GM19372 (cell line): ENCODE data around the gene SP9.

Source experiments
- ATAC-seq: cut with Tn5 transposase; IDR thresholded peaks from one replicate; pipeline ENCODE4 v1.9.1; 2021; ENCODE audit warnings: mild to moderate bottlenecking, low read depth, moderate library complexity; ENCODE audit not compliant: unreplicated experiment

The SP9 gene

DNA sequence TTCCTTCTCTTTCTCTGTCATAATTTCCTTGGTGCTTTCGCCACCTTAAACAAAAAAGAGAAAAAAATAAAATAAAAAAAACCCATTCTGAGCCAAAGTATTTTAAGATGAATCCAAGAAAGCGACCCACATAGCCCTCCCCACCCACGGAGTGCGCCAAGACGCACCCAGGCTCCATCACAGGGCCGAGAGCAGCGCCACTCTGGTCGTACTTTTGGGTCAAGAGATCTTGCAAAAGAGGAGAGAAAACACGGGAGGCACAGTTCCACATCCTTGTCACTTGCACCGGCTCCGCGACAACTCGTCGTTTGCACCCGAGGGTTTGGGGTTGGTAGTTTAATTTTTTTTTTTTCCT, 1.8 kb upstream of the SP9 start:
- no peak for ATAC-seq

DNA sequence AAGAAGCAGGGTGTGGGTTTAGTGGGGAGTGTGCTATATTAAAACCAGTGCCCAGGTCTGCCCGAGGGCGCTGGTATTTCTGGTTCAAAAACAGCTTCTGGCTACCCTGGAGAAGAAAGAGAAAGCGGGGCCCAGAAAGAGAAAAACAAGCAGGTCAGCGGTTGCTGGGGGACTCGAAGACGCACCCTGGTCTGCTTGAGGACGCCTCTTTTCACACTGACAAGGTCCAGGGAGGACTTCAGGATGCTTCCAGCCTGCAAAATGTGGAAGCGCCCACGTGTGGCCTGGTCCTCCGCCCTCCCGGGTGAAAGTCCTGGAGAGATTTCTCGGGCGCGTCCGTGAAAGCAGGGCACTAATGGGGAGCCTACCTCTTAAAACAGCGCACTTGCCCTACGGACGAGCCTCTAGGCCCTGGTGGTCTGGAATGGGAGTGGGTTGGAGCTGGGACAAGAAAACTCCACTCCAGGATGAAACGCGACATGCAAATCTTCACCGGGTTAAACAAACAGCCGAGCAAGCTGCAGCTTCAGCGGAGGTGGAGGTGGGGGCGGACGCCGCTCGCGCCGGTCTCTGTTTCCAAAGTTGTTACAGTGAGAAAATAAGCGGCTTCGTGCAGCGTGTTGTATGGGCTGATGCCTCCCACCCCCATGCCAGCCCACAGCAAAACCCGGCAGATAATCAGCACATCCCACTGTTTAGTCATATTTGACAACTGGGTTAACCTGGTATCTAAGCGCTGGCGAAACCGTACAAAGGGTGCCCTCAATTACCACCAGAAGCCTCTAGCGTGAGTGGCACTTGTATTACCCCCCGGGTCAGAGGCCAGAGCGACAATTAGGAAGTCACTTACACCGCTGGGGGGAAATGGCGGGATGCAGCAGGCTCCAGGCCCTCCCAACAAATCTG, 1.1 kb upstream of the SP9 start:
- no peak for ATAC-seq

DNA sequence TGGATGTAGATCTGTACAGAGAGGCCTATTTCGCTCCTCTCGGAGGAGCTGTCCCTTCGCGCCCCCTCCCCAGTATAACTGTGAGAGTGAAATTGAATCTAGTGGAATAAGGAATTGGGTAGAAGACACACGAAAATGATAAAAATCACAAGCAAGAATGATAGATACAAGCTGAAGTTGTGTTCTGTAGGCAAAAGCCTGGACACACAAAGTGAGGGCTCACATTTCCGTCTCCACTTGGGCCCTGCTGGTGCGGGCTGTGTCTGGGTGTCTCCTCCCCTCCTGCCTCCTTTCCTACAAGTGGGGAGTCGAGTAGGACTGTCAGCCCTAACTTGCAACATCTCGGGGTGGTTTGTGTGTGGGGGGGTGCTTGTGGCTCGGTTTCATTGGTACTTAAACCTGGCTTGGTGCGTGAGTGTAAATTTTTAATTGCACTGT, 457 bp upstream of the SP9 start:
- ATAC-seq, result no peak

DNA sequence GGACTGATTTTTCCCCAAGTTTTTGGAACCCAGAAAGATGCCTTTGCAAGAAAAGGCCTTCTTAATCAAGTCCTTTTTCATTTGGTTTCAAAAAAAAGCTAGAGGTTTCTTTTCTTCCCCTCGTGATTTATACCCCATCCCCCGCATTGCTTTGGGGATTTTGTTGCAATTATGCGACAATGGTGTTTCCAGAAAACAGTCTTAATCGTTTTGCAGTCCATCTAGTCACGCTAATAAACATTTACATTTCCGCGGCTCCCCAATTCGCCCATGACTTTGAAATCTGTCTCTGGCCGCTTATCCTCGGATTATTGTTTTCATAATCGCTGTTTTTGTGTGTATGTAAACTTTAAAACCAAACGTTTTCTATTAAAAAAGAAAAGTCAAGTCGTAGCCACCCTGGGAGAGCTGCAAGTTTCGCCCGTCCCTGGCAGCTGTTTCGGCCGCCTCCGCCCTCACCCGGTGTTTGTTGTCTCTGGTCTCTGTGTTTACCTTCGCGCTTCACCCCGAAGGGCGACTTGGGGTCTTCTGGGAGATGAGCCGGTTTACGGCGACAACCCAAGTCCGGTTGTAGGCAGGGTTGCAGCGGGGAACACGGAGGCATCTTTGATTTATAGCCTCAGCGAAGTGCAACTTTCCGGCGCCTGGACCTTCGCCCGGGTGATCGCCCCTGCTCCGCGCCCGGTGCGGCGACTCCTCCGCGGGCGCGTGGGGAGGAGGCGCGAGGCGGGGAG, 667 bp downstream of the SP9 start:
- no peak for ATAC-seq

DNA sequence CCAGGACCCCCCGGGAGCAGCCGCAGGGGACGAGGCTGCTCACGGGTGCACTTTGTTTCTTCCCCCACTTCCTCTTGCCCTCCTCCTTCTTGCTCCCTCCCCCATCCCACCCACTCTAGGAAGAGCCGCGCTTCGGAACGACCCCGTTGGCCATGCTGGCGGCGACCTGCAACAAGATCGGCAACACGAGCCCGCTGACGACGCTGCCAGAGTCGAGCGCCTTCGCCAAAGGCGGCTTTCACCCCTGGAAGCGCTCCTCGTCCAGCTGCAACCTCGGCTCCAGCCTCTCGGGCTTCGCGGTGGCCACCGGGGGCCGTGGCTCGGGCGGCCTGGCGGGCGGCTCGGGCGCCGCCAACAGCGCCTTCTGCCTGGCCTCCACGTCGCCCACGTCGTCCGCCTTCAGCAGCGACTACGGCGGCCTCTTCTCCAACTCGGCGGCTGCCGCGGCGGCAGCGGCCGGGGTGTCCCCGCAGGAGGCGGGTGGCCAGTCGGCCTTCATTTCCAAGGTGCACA, 1.3 kb downstream of the SP9 start:
- ATAC-seq, result no peak

DNA sequence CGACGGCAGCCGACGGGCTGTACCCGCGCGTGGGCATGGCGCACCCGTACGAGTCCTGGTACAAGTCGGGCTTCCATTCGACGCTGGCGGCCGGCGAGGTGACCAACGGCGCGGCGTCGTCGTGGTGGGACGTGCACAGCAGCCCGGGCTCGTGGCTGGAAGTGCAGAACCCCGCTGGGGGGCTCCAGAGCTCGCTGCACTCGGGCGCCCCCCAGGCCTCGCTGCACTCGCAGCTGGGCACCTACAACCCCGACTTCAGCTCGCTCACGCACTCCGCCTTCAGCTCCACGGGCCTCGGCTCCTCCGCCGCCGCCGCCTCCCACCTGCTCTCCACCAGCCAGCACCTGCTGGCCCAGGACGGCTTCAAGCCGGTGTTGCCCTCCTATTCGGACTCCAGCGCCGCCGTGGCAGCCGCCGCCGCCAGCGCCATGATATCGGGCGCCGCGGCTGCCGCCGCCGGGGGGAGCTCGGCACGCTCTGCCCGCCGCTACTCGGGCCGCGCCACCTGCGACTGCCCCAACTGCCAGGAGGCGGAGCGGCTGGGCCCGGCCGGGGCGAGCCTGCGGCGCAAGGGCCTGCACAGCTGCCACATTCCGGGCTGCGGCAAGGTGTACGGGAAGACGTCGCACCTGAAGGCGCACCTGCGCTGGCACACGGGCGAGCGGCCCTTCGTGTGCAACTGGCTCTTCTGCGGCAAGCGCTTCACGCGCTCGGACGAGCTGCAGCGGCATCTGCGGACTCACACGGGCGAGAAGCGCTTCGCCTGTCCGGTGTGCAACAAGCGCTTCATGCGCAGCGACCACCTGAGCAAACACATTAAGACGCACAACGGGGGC, 2.0 kb downstream of the SP9 start:
- ATAC-seq, result no peak

DNA sequence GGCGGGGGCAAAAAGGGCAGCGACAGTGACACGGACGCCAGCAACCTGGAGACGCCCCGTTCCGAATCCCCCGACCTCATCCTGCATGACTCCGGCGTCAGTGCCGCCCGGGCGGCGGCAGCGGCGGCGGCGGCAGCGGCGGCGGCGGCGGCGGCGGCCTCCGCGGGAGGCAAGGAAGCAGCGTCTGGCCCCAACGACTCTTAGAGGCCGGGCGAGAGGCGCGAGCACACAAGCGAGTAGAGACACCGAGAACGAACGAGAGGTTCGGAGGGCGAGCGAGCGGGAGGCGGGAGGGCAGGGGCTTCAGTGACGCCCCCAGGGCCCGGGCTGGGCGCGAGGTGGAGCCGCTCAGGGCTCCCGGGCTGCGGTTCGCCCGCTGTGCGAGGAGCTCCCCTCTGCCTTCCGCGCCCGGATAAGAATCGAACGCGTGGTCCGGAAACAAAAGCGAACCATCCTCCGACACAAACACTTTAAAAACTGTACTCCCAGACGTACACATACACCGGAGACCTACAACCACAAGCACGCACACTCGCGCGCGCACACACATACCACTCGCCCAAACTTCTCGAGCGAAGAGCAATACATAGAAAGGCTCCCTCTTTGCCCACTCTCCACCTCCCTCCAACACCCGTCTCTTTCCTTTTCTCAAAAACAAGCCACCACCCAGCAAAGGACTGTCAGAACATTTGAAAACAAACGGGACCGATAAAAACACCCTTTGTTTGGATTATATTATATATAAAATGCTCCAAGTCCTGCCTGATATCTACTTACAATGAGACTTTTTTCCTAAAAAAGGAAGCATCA, 2.8 kb downstream of the SP9 start:
- no peak for ATAC-seq

DNA sequence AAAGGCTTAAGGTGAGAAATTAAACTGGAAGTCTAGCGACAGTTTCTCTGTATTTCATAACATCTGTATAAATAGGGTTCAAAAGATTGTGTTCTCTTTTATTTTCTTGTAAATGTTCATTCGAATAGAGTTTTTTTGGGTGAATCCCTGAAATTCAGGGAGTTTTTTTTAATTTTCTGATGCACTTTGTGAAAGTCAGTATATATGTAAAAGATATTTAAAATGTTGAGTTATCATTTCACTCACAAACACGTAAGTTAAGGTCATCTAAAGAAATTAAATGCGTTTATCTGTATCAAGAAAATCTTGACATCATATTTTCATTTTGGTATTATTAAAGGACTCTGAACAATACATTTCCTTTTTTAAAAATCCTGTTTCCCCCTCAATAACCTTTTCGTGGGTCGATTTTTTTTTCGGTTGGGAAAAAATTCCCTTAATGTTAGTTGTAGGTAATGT, 3.4 kb downstream of the SP9 start:
- no peak for ATAC-seq

DNA sequence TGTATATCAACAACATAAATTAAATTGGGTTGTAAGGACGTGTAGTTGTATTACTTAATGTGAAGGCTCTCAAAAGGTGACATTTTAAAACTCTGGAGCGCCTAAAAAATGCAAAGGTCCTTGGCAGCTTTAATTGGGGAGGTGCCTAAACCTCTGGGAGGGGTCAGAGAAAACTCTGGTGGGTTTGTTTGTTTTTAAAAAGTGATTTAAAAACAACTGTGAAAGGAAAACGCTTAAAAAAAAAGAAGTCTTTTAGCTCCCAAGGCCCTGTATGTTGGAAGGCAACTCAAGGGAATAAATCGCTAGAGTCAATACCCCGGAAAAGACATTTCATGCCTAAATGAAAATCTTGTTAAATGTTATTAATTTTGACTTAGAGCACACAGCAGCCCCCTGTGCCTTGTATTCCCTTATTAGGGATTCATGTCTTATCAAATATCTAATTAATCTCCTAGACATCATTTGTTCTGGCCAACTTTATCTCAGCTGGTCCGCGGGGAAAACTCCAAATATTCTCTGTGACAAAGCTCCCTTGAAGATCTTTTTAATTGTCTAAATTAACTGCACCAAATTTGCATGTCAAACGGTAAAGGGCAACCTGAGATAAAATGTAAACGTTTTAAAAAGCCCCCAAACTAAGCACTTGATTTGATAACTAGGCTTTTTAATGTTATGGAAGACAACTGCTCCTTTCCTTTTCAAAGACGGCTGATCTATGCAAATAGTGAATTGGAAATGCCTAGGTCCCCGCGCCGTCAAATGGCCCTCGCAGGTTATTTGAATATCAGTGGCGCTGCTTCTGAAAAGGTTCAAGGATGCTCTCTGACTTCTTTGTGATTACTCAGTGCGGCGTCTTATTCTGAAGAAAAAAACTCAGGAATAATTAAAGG, 4.2 kb downstream of the SP9 start:
- ATAC-seq, result no peak

DNA sequence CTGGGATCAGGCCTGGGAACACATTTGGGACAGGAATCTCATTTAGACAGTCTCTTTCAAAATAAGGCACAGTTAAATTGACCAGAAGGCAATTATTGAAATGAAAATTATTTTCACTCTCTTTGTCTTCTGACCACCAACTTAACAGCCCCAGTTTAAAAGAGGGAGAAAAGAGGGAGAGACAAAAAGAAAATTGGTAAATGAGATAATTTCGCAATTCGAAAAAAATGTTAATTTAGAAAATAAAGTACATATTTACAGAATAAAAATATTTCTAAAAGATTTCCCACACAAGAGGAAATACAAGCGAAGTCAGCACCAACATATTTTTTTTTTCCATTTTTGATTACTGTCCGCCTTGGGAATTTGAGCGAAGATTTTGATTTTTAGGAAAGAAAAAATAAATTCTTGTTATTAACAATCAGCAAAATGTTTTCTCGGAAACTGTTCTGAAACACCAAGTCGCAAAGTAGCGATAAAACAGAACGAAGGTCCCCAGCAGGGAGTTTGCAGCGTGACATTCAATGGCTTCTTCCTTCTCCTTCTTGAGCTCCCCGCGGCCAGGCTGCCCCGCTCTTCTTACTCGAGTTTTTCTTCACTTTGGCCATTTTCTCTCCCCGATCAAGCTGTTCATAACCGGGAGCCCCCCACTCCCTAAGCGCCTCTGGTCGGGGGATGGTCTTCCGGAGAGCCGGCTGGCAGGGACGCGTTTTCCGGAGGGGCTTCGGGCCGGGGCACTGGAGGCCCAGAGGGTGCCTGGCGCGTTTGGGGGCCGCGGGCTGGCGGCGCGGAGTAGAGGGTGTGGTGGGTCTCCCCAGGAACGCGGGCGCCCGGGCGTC, 5.0 kb downstream of the SP9 start:
- ATAC-seq, result no peak

DNA sequence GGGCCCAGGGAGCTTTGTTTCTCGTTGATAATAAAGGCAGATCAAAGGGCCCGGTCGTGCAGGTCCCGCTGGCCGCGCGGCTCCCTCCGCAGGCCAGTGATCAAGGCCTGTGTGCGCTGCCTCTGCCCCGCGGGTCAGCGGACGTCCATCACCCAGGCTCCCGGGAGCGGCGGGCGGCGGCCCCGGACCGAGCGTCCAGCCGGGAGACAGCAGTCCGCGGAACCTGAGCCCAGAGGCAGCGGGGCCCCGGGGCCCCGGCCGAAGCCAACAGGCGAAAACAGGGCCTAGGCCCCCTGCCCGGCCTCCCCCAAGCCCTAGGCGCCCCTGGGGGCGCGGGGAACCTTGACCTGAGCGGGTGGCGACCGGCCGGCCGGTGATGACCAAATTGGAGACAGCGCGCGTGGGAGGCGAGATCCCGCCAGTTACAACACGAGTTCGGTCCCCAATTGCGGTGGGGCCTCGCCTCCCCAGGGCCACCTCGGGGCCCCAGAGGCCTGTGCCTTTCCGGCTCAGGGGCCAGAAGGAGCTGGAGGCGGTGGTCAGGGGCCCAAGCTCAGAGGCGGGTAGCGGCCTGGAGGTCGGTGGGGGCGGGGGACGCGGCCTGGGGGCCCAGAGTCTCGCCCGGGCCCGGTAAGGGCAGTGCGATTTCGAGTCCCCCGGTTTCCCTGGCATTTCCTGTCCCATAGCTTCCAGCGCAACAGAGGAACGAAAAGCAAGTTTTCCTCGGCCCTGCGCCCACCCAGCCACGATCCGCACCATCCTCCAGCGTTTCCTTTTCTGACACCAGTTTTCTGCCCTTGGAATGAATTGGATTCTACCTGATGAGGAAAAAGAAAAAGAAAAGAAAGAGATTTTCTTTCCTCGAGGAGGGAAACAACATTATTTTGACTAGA, 5.9 kb downstream of the SP9 start:
- no peak for ATAC-seq

DNA sequence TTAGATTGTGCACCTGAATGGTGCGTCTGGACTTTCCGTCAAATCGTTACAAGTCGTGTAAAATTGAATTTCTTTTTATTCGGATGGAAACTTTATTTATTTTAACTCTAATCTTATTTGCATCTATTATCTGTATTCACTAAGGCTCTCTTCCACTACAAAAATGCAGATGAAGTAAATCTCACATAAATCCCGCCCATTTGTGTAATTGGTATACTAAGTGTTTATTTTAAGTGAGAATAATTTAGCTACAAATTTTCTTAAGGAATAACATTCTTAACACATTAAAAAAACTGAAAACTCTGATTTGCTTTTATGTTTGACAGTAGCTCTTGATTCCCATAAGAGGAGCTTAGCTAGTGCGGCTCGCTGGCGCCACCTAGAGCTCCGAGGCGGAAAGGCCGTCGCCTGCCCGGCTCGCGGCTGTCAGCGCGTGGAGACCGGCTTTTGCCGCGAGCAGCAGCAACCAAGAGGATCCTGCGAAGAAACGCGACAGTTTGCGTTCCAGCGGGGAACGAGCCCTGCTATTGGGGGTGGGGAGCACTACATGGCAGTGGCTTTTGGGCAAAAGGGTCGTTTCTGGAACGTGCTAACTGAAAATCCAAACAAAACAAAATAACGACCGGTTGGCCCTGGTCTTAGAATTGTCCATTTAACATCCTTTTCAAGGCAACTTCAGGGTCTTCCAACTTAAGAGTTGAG, 6.7 kb downstream of the SP9 start:
- ATAC-seq, result no peak

DNA sequence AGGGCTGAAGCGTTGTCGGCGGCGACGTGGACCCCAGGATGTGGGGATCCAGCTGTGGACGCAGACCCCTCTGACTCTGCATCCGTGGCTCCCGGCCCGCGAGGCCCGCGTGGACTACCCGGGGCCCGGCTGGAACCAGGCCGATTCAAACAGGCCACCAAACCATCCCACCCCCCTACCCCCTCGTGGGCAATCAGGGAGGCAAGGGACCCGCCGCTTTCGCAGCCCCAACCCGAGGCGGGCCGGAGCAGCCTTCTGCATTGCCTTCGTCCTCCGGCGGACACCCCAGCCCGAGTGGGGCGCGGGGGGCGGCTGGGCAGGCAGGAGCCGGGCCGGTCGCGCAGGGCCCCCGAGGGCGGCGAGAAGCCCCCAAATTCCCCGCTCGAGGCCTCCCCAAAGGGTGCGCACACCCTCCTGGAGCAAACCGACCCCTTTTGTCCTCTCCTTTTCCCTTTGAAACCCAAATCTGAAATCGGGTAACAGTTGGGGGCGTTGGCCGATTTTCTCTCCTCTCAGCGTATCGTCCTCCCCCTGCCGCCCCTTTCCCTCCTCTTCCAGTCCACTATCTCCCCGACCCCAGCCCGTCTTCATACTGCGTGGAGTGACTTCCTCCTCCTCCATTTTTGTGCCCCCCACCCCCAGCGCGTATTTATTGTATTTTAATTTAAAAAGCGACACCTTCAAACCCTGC, 7.4 kb downstream of the SP9 start:
- ATAC-seq, result no peak

DNA sequence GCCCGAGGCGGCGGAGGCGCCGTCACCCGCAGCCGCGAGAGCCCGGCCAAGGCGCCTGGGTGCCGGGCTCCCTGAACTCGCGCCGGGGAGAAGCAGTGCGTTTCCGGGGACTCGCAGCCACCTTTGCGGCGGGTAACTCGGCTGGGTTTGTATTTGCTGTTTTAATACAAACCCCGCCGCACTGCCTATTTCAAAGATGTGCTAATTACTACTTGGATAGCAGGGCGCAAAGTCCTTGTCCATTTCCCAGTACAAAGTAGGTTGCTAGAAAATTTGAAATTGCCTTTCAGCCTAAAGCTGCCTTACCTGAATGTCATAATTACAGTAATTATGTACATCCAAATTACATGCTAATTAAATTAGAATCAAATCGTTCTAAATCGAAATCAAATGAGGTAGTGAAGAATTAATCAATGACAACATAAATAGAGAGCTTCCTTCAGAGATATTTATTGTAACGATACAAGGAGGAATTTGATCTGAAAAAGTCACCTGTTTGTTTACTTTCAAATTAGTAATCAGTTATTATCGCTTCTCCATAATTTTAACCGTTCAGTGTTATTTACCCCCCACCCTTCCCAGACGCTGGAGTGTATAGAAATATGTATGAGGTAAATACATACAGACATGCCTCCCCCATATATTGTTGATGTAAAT, 8.1 kb downstream of the SP9 start:
- ATAC-seq, result no peak

DNA sequence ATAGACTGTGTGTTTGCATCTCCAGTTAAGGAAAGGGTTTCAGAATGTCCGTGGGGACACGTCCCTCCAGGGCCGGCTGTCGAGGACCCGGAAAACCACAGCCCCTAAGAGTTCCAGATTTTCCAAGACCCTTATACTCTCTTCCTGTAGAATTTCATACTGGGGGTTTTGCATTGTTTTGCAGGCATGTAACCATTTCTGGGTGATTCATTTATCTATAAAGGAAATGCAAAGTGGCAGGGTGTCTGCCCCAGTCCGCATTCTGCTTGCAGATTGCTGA, 8.5 kb downstream of the SP9 start:
- no peak for ATAC-seq
